Colon (tissue), 2 donors: ENCODE results near the gene PLXNA4.

Experiments used
- FAIRE-seq: peaks from 2 replicates; lab custom pipeline; 2012; peaks lifted over from hg19 to GRCh38; lab: Jason Lieb, UNC
- donor health status: control.
- donor health status: control.

Gene PLXNA4

GRCh38 chr7:132501956-132502355 is 74.3 kb downstream of the PLXNA4 start:
- no peak for FAIRE-seq

GRCh38 chr7:132500727-132501440 is 75.4 kb downstream of the PLXNA4 start:
- FAIRE-seq, result no peak

GRCh38 chr7:132499487-132499886 is 76.8 kb downstream of the PLXNA4 start:
- FAIRE-seq, result no peak

- FAIRE-seq, result no peak
These were observed 77.2 kb downstream of the PLXNA4 start for GRCh38 chr7:132499065-132499464.

- no peak for FAIRE-seq
These were observed 78.0 kb downstream of the PLXNA4 start for GRCh38 chr7:132498319-132498718.

GRCh38 chr7:132497098-132497497 is 79.2 kb downstream of the PLXNA4 start:
- FAIRE-seq, result no peak

GRCh38 chr7:132495936-132496335 is 80.3 kb downstream of the PLXNA4 start:
- FAIRE-seq, result no peak

GRCh38 chr7:132494474-132494873 is 81.8 kb downstream of the PLXNA4 start:
- FAIRE-seq, result no peak

GRCh38 chr7:132492823-132493445 is 83.3 kb downstream of the PLXNA4 start:
- no peak for FAIRE-seq

- no peak for FAIRE-seq
These were observed 84.8 kb downstream of the PLXNA4 start for GRCh38 chr7:132491391-132491945.

GRCh38 chr7:132490474-132490873 is 85.8 kb downstream of the PLXNA4 start:
- FAIRE-seq, result no peak

- FAIRE-seq, result no peak
These were observed 86.5 kb downstream of the PLXNA4 start for GRCh38 chr7:132489776-132490237.

GRCh38 chr7:132488634-132489302 is 87.5 kb downstream of the PLXNA4 start:
- FAIRE-seq, result no peak

GRCh38 chr7:132486274-132486610 is 90.0 kb downstream of the PLXNA4 start:
- no peak for FAIRE-seq

GRCh38 chr7:132485600-132486273 is 90.5 kb downstream of the PLXNA4 start:
- FAIRE-seq, result no peak

GRCh38 chr7:132485136-132485535 is 91.1 kb downstream of the PLXNA4 start:
- no peak for FAIRE-seq

- no peak for FAIRE-seq
These were observed 93.4 kb downstream of the PLXNA4 start for GRCh38 chr7:132482866-132483265.

GRCh38 chr7:132480534-132480933 is 95.7 kb downstream of the PLXNA4 start:
- FAIRE-seq, result no peak

- no peak for FAIRE-seq
These were observed 99.7 kb downstream of the PLXNA4 start for GRCh38 chr7:132476541-132476940.

GRCh38 chr7:132475669-132476116 is 100.6 kb downstream of the PLXNA4 start:
- no peak for FAIRE-seq

- no peak for FAIRE-seq
These were observed 101.1 kb downstream of the PLXNA4 start for GRCh38 chr7:132475037-132475668.
